Esophagus squamous epithelium (tissue), 5 donors: Measurements from ENCODE around the gene TTC24. TPM values are rescaled to one million over a fixed set of nuclear protein-coding genes. Genes with fewer than 3 reads are reported as not detected.
"Not testable (repeated sequence)": the region's sequence is repeated elsewhere in the genome, so short reads cannot be mapped to it uniquely, and the experiment has no call there.

Experiments
- DNase-seq: peaks from one replicate; lab custom pipeline; 2025; lab: John Stamatoyannopoulos, UW
- H3K27ac ChIP-seq, 4 donors: fragments of 200-600 bp; sonication (generic); one replicate each; pipeline ENCODE4 v1.5.1; 2016 to 2019; ENCODE audit warnings: mild to moderate bottlenecking in 1 of 4
- H3K27me3 ChIP-seq, 4 donors: fragments of 200-600 bp; sonication (generic); 1 replicate in 3 of 4; 2 replicates in 1 of 4; pipeline versions ENCODE4 v1.5.1 to v1.6.0; 2017 to 2021; ENCODE audit warnings: antibody characterized with exemption in 1 of 4
- H3K36me3 ChIP-seq, 3 donors: fragments of 200-600 bp; sonication (generic); one replicate each; pipeline ENCODE4 v1.5.1; 2016 to 2019
- H3K4me1 ChIP-seq, 3 donors: fragments of 200-600 bp; sonication (generic); one replicate each; pipeline ENCODE4 v1.5.1; 2017 to 2019
- H3K4me3 ChIP-seq, 4 donors: fragments of 200-600 bp; sonication (generic); 1 replicate in 3 of 4; 2 replicates in 1 of 4; pipeline ENCODE4 v1.5.1; 2016 to 2019; ENCODE audit warnings: mild to moderate bottlenecking in 2 of 4, moderate library complexity in 1 of 4
- H3K9me3 ChIP-seq, 3 donors: fragments of 200-600 bp; sonication (generic); one replicate each; pipeline ENCODE4 v1.5.1; 2016 to 2019
- CTCF ChIP-seq, 6 experiments: fragments of 450-650 bp in 4 of 6; fragments of 200-600 bp in 2 of 6; sonication (generic) in 2 of 6; IDR thresholded peaks; one replicate each; pipeline ENCODE4 v1.5.1; 2016 to 2019; ENCODE audit warnings: antibody characterized with exemption in 6 of 6, mild to moderate bottlenecking in 4 of 6, moderate library complexity in 4 of 6
- POLR2A ChIP-seq, 4 donors: fragments of 450-650 bp; IDR thresholded peaks; one replicate each; pipeline ENCODE4 v1.6.1; 2017; ENCODE audit warnings: antibody characterized with exemption in 4 of 4, mild to moderate bottlenecking in 4 of 4, moderate library complexity in 3 of 4
- whole genome bisulfite sequencing, 2 donors: methylation state at CpG; one replicate each; pipeline ENCODE4 v1.1.5; 2018; 5-methylcytosine and 5-hydroxymethylcytosine counted together
- intact Hi-C: fragments of 100-400 bp; cut with DNase I; formaldehyde crosslinking; loops from one replicate; pipeline ENCODE4 v1.15.0; 2022
- total RNA-seq, 4 donors: library from RNA; depleted of rRNA; stranded (reverse); fragments of >200 nt; gene quantifications; one replicate each; pipeline ENCODE4 v1.1.0, GENCODE V29; 2016
- donor health status: DM: yes; HTN: yes; CAD: no.

Gene TTC24
- total RNA-seq, 4 donors from 2014 or later = not detected

GRCh38 chr1:156626079-156626438 lies 46.5 kb downstream of the TTC24 start:
- 40 to 41% methylated on average over 4 of the region's 4 CpGs for WGBS, 2 donors
- Histone ChIP-seq H3K36me3 (no peaks in the 10 kb centered on the region), H3K4me3 (peak overlapping the region in 1 of 4 donors; percentile 65), H3K9me3 (no peaks in the 10 kb centered on the region), H3K27me3 (peaks cover 13 to 100% (median 27%) of the 10 kb centered on the region in 4 donors), H3K4me1 (peaks cover 21 to 26% (median 24%) of the 10 kb centered on the region in 3 donors), H3K27ac (no peak overlapping the region)
- no peak for DNase-seq
- no peak for TF ChIP-seq POLR2A (IDR thresholded peaks at IDR 0.05)
- peak in 1 of 6 experiments; percentile 4 for TF ChIP-seq CTCF (IDR thresholded peaks at IDR 0.05)
- intact Hi-C loops = loop anchor here (2.0 kb wide), 1 partner anchor 31 kb away; no protein-coding TSS in a partner anchor

- H3K27me3 ChIP-seq = peaks cover 13 to 100% (median 27%) of the 10 kb centered on the region in 4 donors
- DNase-seq = no peak
- no peak overlapping the region for H3K4me3 ChIP-seq
- H3K27ac ChIP-seq = no peak overlapping the region
- H3K9me3 ChIP-seq = no peaks in the 10 kb centered on the region
- TF ChIP-seq CTCF (IDR thresholded peaks at IDR 0.05) (peak; percentile 54 to 75 (median 60)), POLR2A (IDR thresholded peaks at IDR 0.05) (no peak)
- WGBS, 2 donors = 63 to 67% methylated on average over 2 of the region's 2 CpGs
- peaks cover 21 to 26% (median 24%) of the 10 kb centered on the region in 3 donors for H3K4me1 ChIP-seq
- no peaks in the 10 kb centered on the region for H3K36me3 ChIP-seq
- intact Hi-C loops = loop anchor here (2.0 kb wide), 1 partner anchor 29 kb away; no protein-coding TSS in a partner anchor
Observed at GRCh38 chr1:156627313-156627880, 47.9 kb downstream of the TTC24 start.

- intact Hi-C loops = no loop called here
- Histone ChIP-seq H3K4me3 (no peak overlapping the region), H3K9me3 (no peaks in the 10 kb centered on the region), H3K36me3 (no peaks in the 10 kb centered on the region), H3K27me3 (peaks cover 6 to 100% (median 11%) of the 10 kb centered on the region in 4 donors), H3K27ac (no peak overlapping the region), H3K4me1 (peaks cover 8 to 11% (median 10%) of the 10 kb centered on the region in 3 donors)
- WGBS, 2 donors = 67 to 69% methylated on average over 8 of the region's 8 CpGs
- DNase-seq = no peak
- no peak for TF ChIP-seq POLR2A (IDR thresholded peaks at IDR 0.05)
- TF ChIP-seq CTCF (IDR thresholded peaks at IDR 0.05) = no peak
Observed at GRCh38 chr1:156629823-156630449, 50.4 kb downstream of the TTC24 start.

- H3K4me1 ChIP-seq, DNase-seq, intact Hi-C loops, H3K27ac ChIP-seq, H3K4me3 ChIP-seq, H3K36me3 ChIP-seq, H3K9me3 ChIP-seq: not testable (repeated sequence)
- 41 to 55% methylated on average over 8 to 9 of the region's 9 CpGs for WGBS, 2 donors
- peaks cover 0 to 100% (median 4%) of the 10 kb centered on the region in 4 donors for H3K27me3 ChIP-seq
Observed at GRCh38 chr1:156631152-156631551, 51.6 kb downstream of the TTC24 start.

- no peak for DNase-seq
- TF ChIP-seq POLR2A (IDR thresholded peaks at IDR 0.05) = no peak
- TF ChIP-seq CTCF (IDR thresholded peaks at IDR 0.05) = no peak
- Histone ChIP-seq H3K9me3 (no peaks in the 10 kb centered on the region), H3K4me1 (no peaks in the 10 kb centered on the region), H3K27ac (no peak overlapping the region), H3K27me3 (peaks cover 0 to 100% (median 0%) of the 10 kb centered on the region in 4 donors), H3K4me3 (no peak overlapping the region), H3K36me3 (no peaks in the 10 kb centered on the region)
- 46 to 55% methylated on average over 3 of the region's 3 CpGs for WGBS, 2 donors
- intact Hi-C loops = no loop called here
Observed at GRCh38 chr1:156632355-156632754, 52.8 kb downstream of the TTC24 start.

Other genes with a start within 250 kb of the TTC24 start
- gene CCT3, start 241.4 kb upstream of the TTC24 start, total RNA-seq = 100 to 1,000 TPM; 149 to 258 (median 226) TPM
- not detected for gene TSACC, start 241.2 kb upstream of the TTC24 start, total RNA-seq
- gene RHBG, start 210.5 kb upstream of the TTC24 start, total RNA-seq = 1 to 10 TPM in 2 of 4 donors, under 1 TPM in 2; 0.23 to 1.6 (median 1.1) TPM
- 10 to 100 TPM in 3 of 4 donors, 1 to 10 TPM in 1; 9.1 to 30.1 (median 12.1) TPM for gene MEF2D, start 78.9 kb upstream of the TTC24 start, total RNA-seq
- 10 to 100 TPM in 1 of 4 donors, 1 to 10 TPM in 3; 7.1 to 12.8 (median 8.6) TPM for gene IQGAP3, start 7.2 kb upstream of the TTC24 start, total RNA-seq
- gene NAXE, start 12.1 kb downstream of the TTC24 start, total RNA-seq = 10 to 100 TPM; 36.5 to 64.4 (median 52.8) TPM
- gene GPATCH4, start 21.8 kb downstream of the TTC24 start, total RNA-seq = 10 to 100 TPM; 14.0 to 41.8 (median 25.0) TPM
- under 1 TPM in 1 of 4 donors, not detected in 3; 0.18 TPM for gene HAPLN2, start 39.7 kb downstream of the TTC24 start, total RNA-seq
- gene BCAN, start 62.4 kb downstream of the TTC24 start, total RNA-seq = not detected
- gene NES, start 97.7 kb downstream of the TTC24 start, total RNA-seq = 1 to 10 TPM; 3.5 to 8.0 (median 5.4) TPM
- gene CRABP2, start 125.9 kb downstream of the TTC24 start, total RNA-seq = 100 to 1,000 TPM; 149 to 916 (median 441) TPM
- gene METTL25B, start 148.7 kb downstream of the TTC24 start, total RNA-seq = 10 to 100 TPM in 3 of 4 donors, 1 to 10 TPM in 1; 9.7 to 44.9 (median 17.6) TPM
- gene ISG20L2, start 149.0 kb downstream of the TTC24 start, total RNA-seq = 10 to 100 TPM; 22.3 to 32.8 (median 28.4) TPM
- gene MRPL24, start 161.4 kb downstream of the TTC24 start, total RNA-seq = 10 to 100 TPM; 39.5 to 45.8 (median 42.3) TPM
- gene HDGF, start 172.0 kb downstream of the TTC24 start, total RNA-seq = 100 to 1,000 TPM; 180 to 278 (median 236) TPM
- 10 to 100 TPM; 35.6 to 42.6 (median 38.3) TPM for gene PRCC, start 187.8 kb downstream of the TTC24 start, total RNA-seq
- 1 to 10 TPM in 2 of 4 donors, under 1 TPM in 1, not detected in 1; 0.32 to 2.0 (median 1.7) TPM for gene SH2D2A, start 237.1 kb downstream of the TTC24 start, total RNA-seq